ENCODE data around the gene POU4F1. TPM values are rescaled to one million over a fixed set of nuclear protein-coding genes. Genes with fewer than 3 reads are reported as not detected.

The POU4F1 gene
- total and polyA plus RNA-seq, 2 donors (not counting 1 experiment from before 2014, with no cell fraction given) = 0.17 to 0.51 TPM

GRCh38 chr13:78593652-78594455, 9.5 kb downstream of the POU4F1 start:
- DNase-seq (peak; percentile 34), ATAC-seq (ENCODE audit: low read depth) (no peak)
- H3K27ac Mint-ChIP-seq = no peak overlapping the region
- Histone ChIP-seq H3K4me2 (replicated peaks; ENCODE audit: low read depth, low read length, poor library complexity, severe bottlenecking) (no peak overlapping the region), H3K36me3 (replicated peaks in 1 of 2; ENCODE audit: control extremely low read depth in 1 of 2, control insufficient read depth in 1 of 2, extremely low read depth in 1 of 2, insufficient read depth in 2 of 2, low read length in 1 of 2) (no peaks in the 10 kb centered on the region), H3K4me1 (ENCODE audit: control insufficient read depth in 2 of 2, insufficient read depth in 2 of 2, low read length in 2 of 2) (peaks cover 17 to 36% of the 10 kb centered on the region in 2 donors), H3K79me2 (ENCODE audit: control insufficient read depth, insufficient read depth, low read length) (no peaks in the 10 kb centered on the region), H3K4me3 (ENCODE audit: control extremely low read depth in 1 of 5, extremely low read depth in 1 of 5, insufficient read depth in 1 of 5, low read depth in 2 of 5, low read length in 4 of 5) (no peak overlapping the region), H3K9me3 (ENCODE audit: control extremely low read depth in 1 of 3, control insufficient read depth in 2 of 3, insufficient read depth in 1 of 3, low read length in 2 of 3) (peaks cover 5 to 36% (median 13%) of the 10 kb centered on the region in 3 donors), H3K27me3 (replicated peaks in 1 of 4; ENCODE audit: control extremely low read depth in 1 of 4, control insufficient read depth in 3 of 4, insufficient read depth in 4 of 4, low read length in 3 of 4) (peaks cover 3 to 91% (median 72%) of the 10 kb centered on the region in 4 experiments), H3K9ac (ENCODE audit: low read length) (no peak overlapping the region), H4K20me1 (ENCODE audit: control insufficient read depth, insufficient read depth, low read length, poor library complexity, severe bottlenecking) (no peaks in the 10 kb centered on the region), H2AFZ (ENCODE audit: insufficient read depth, low read depth, low read length, poor library complexity, severe bottlenecking) (no peak overlapping the region), H3K27ac (ENCODE audit: low read length in 2 of 2) (no peak overlapping the region)
- 18% methylated on average over 19 of the region's 29 CpGs for WGBS (ENCODE audit: insufficient coverage)
- no peaks in the 10 kb centered on the region for H3K4me1 Mint-ChIP-seq
- ChIA-PET POLR2A (interaction anchor here (1.2 kb wide), 1 partner anchor 12 kb away, joined by 3 read pairs; no protein-coding TSS in a partner anchor), CTCF (no interaction called here)
- H3K27me3 Mint-ChIP-seq = peaks cover 80% of the 10 kb centered on the region
- TF ChIP-seq CTCF (IDR thresholded peaks at IDR 0.05) = no peak
- TF ChIP-seq EZH2 (IDR thresholded peaks at IDR 0.05; ENCODE audit: borderline replicate concordance, insufficient read depth, low read depth, low read length, poor library complexity, severe bottlenecking) = no peak
- no peaks in the 10 kb centered on the region for H3K9me3 Mint-ChIP-seq (ENCODE audit: insufficient read depth)
- no peak overlapping the region for H3K4me3 Mint-ChIP-seq
- intact Hi-C loops (cut with micrococcal nuclease) = loop anchor here (1.0 kb wide), 1 partner anchor 11 kb away; no protein-coding TSS in a partner anchor

- ChIA-PET CTCF (no interaction called here), POLR2A (no interaction called here)
- Histone ChIP-seq H3K9me3 (ENCODE audit: control extremely low read depth in 1 of 3, control insufficient read depth in 2 of 3, insufficient read depth in 1 of 3, low read length in 2 of 3) (peaks cover 2 to 36% (median 13%) of the 10 kb centered on the region in 3 donors), H3K9ac (ENCODE audit: low read length) (no peak overlapping the region), H3K36me3 (replicated peaks in 1 of 2; ENCODE audit: control extremely low read depth in 1 of 2, control insufficient read depth in 1 of 2, extremely low read depth in 1 of 2, insufficient read depth in 2 of 2, low read length in 1 of 2) (no peaks in the 10 kb centered on the region), H3K27ac (ENCODE audit: low read length in 2 of 2) (no peak overlapping the region), H2AFZ (ENCODE audit: insufficient read depth, low read depth, low read length, poor library complexity, severe bottlenecking) (no peak overlapping the region), H3K27me3 (replicated peaks in 1 of 4; ENCODE audit: control extremely low read depth in 1 of 4, control insufficient read depth in 3 of 4, insufficient read depth in 4 of 4, low read length in 3 of 4) (peaks cover 0 to 91% (median 68%) of the 10 kb centered on the region in 4 experiments), H3K4me1 (ENCODE audit: control insufficient read depth in 2 of 2, insufficient read depth in 2 of 2, low read length in 2 of 2) (peaks cover 17 to 33% of the 10 kb centered on the region in 2 donors), H3K79me2 (ENCODE audit: control insufficient read depth, insufficient read depth, low read length) (no peaks in the 10 kb centered on the region), H4K20me1 (ENCODE audit: control insufficient read depth, insufficient read depth, low read length, poor library complexity, severe bottlenecking) (no peaks in the 10 kb centered on the region), H3K4me2 (replicated peaks; ENCODE audit: low read depth, low read length, poor library complexity, severe bottlenecking) (no peak overlapping the region), H3K4me3 (ENCODE audit: control extremely low read depth in 1 of 5, extremely low read depth in 1 of 5, insufficient read depth in 1 of 5, low read depth in 2 of 5, low read length in 4 of 5) (no peak overlapping the region)
- Mint-ChIP-seq H3K4me1 (no peaks in the 10 kb centered on the region), H3K9me3 (ENCODE audit: insufficient read depth) (no peaks in the 10 kb centered on the region), H3K27ac (no peak overlapping the region), H3K27me3 (peaks cover 81% of the 10 kb centered on the region), H3K4me3 (no peak overlapping the region)
- DNase-seq (peak; percentile 11), ATAC-seq (ENCODE audit: low read depth) (no peak)
- 10% methylated on average over 2 of the region's 13 CpGs for WGBS (ENCODE audit: insufficient coverage)
- TF ChIP-seq CTCF (IDR thresholded peaks at IDR 0.05) = no peak
- no peak for TF ChIP-seq EZH2 (IDR thresholded peaks at IDR 0.05; ENCODE audit: borderline replicate concordance, insufficient read depth, low read depth, low read length, poor library complexity, severe bottlenecking)
- intact Hi-C loops (cut with micrococcal nuclease) = loop anchor here (1.0 kb wide), 1 partner anchor 12 kb away; no protein-coding TSS in a partner anchor
These were observed 10.2 kb downstream of the POU4F1 start for GRCh38 chr13:78593129-78593528.

Data from B cell (primary cell).